RWPE1 (cell line): Measurements from ENCODE around the gene KRT83.

Experiments
- CTCF ChIA-PET: fragments of 350-600 bp; sonication (Branson Sonifier 250); formaldehyde crosslinking; extraction: SDS; loops from one replicate; lab custom pipeline; 2021; lab: Yijun Ruan, JAX
- POLR2A ChIA-PET: fragments of 400-600 bp; formaldehyde crosslinking; extraction: SDS; loops from one replicate; lab custom pipeline; 2020; ENCODE audit warnings: antibody characterized with exemption; ENCODE audit not compliant: low non-redundant PET; lab: Yijun Ruan, JAX
- DNase-seq: peaks from one replicate; pipeline ENCODE4 v3.0.0; 2012; ENCODE audit warnings: low spot score
- H3K27ac ChIP-seq: fragments of 450-650 bp; 2 replicates; pipeline ENCODE4 v1.5.1; 2017
- CTCF ChIP-seq: fragments of 450-650 bp; conservative IDR thresholded peaks from 2 replicates; pipeline ENCODE4 v1.5.1; 2017; ENCODE audit warnings: low read depth, mild to moderate bottlenecking

The KRT83 gene

GRCh38 chr12:52360106-52360662, 39.0 kb upstream of the KRT83 start:
- DNase-seq, result no peak
- ChIA-PET CTCF (interaction anchor here (0.5 to 1.3 kb wide), 3 partner anchors 12 to 519 kb away, joined by 3 to 4 read pairs (median 3); no protein-coding TSS in a partner anchor), POLR2A (no interaction called here)
- TF ChIP-seq CTCF, result no peak
- H3K27ac ChIP-seq, result no peak overlapping the region

GRCh38 chr12:52359621-52360061, 38.4 kb upstream of the KRT83 start:
- no peak for DNase-seq
- H3K27ac ChIP-seq, result no peak overlapping the region
- TF ChIP-seq CTCF, result no peak
- CTCF ChIA-PET, result interaction anchor here (0.6 to 1.1 kb wide), 2 partner anchors 13 to 520 kb away, joined by 4 read pairs; no protein-coding TSS in a partner anchor
- POLR2A ChIA-PET, result no interaction called here

- H3K27ac ChIP-seq, result no peak overlapping the region
- DNase-seq, result no peak
- TF ChIP-seq CTCF, result no peak
- POLR2A ChIA-PET, result no interaction called here
- CTCF ChIA-PET, result interaction anchor here (0.6 to 1.1 kb wide), 2 partner anchors 14 to 521 kb away, joined by 4 read pairs; no protein-coding TSS in a partner anchor
These were observed 37.6 kb upstream of the KRT83 start for GRCh38 chr12:52358575-52359350.

- H3K27ac ChIP-seq, result no peak overlapping the region
- CTCF ChIA-PET, result no interaction called here
- no peak for DNase-seq
- TF ChIP-seq CTCF, result no peak
- POLR2A ChIA-PET, result no interaction called here
These were observed 35.8 kb upstream of the KRT83 start for GRCh38 chr12:52356762-52357580.

- CTCF ChIA-PET, result interaction anchor here (1.0 kb wide), 1 partner anchor 16 kb away, joined by 6 read pairs; no protein-coding TSS in a partner anchor
- DNase-seq, result no peak
- POLR2A ChIA-PET, result no interaction called here
- no peak for TF ChIP-seq CTCF
- no peak overlapping the region for H3K27ac ChIP-seq
These were observed 35.0 kb upstream of the KRT83 start for GRCh38 chr12:52356031-52356761.
